AG04449 (cell line): ENCODE measurements around the gene SERF2.
"Not testable (repeated sequence)": the region's sequence is repeated elsewhere in the genome, so short reads cannot be mapped to it uniquely, and the experiment has no call there.

ENCODE experiments used
- CTCF ChIA-PET: fragments of 350-600 bp; formaldehyde crosslinking; extraction: SDS; loops from one replicate; lab custom pipeline; 2021; ENCODE audit warnings: antibody characterized with exemption; lab: Yijun Ruan, JAX
- POLR2A ChIA-PET: fragments of 400-600, 350-600 bp; formaldehyde crosslinking; extraction: SDS; loops from one replicate; lab custom pipeline; 2020; ENCODE audit warnings: antibody characterized with exemption, inconsistent platforms; lab: Yijun Ruan, JAX
- DNase-seq: peaks from one replicate; pipeline ENCODE4 v3.0.0-alpha.2; 2010; ENCODE audit warnings: low read depth, low spot score
- H3K4me3 ChIP-seq: 2 replicates; pipeline ENCODE4 v1.5.1; 2011; ENCODE audit warnings: low read depth, mild to moderate bottlenecking, control low read depth, low read length
- TF ChIP-seq, protein P1 (sequence below): IDR thresholded peaks from one replicate; pipeline ENCODE4 v1.5.1; 2011; ENCODE audit warnings: mild to moderate bottlenecking, moderate library complexity, low read length, control low read depth, inconsistent platforms; ENCODE audit not compliant: insufficient read depth; ENCODE audit errors: missing control alignments

The SERF2 gene

DNA sequence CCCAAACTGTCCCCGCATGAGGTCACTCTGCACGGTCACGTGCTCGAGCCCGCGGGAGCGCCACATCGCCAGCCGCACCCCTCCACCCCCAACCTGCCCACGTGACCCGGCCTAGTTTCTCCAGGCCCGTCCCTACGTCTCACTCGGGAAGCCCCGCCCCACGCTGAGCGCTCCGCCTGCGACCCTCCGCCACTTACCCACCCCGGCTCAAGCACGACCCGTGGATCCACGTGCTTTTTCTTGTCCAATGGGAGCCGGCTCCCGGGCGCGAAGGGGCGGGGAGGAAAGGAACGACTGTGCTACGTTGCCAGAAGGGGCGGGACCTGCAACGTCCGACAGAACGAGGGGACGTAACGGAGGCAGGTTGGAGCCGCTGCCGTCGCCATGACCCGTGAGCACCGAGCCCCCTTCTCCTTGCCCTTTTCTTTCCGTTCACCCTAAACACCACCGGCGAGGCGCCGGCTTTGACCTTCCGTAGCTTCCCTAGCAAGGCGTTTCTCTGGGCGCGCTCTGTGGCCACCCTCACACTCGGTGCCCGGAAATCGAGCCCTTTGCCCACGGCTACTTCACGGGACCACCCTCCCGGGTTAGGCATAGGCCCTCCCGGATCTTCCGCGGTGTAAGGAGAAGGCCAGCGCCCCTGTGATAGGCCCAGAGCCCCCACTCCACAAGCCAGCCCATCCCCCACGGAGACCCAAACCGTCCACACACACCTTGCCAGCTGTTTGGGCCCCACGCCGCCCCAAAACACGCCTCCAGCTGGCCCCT is at the start of gene SERF2:
SERF2 (plus strand) TSS at position 328 of the 768 bp plus-strand sequence; CDS start at position 385, 57 bp downstream.
- ChIA-PET CTCF (interaction anchor here (1.2 to 4.1 kb wide), 4 partner anchors 11 to 21 kb away, joined by 3 to 20 read pairs (median 12); partner anchors contain the start of gene ELL3), POLR2A (interaction anchor here (0.6 to 1.1 kb wide), 3 partner anchors 8 to 1690 kb away, joined by 3 to 5 read pairs (median 4); partner anchors contain the start of genes HYPK and MFAP1)
- TF ChIP-seq, protein P1, sequence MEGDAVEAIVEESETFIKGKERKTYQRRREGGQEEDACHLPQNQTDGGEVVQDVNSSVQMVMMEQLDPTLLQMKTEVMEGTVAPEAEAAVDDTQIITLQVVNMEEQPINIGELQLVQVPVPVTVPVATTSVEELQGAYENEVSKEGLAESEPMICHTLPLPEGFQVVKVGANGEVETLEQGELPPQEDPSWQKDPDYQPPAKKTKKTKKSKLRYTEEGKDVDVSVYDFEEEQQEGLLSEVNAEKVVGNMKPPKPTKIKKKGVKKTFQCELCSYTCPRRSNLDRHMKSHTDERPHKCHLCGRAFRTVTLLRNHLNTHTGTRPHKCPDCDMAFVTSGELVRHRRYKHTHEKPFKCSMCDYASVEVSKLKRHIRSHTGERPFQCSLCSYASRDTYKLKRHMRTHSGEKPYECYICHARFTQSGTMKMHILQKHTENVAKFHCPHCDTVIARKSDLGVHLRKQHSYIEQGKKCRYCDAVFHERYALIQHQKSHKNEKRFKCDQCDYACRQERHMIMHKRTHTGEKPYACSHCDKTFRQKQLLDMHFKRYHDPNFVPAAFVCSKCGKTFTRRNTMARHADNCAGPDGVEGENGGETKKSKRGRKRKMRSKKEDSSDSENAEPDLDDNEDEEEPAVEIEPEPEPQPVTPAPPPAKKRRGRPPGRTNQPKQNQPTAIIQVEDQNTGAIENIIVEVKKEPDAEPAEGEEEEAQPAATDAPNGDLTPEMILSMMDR = no peak
- peak within 1 kb of the TSS; percentile 100 for H3K4me3 ChIP-seq
- peak; percentile 96 for DNase-seq

DNA sequence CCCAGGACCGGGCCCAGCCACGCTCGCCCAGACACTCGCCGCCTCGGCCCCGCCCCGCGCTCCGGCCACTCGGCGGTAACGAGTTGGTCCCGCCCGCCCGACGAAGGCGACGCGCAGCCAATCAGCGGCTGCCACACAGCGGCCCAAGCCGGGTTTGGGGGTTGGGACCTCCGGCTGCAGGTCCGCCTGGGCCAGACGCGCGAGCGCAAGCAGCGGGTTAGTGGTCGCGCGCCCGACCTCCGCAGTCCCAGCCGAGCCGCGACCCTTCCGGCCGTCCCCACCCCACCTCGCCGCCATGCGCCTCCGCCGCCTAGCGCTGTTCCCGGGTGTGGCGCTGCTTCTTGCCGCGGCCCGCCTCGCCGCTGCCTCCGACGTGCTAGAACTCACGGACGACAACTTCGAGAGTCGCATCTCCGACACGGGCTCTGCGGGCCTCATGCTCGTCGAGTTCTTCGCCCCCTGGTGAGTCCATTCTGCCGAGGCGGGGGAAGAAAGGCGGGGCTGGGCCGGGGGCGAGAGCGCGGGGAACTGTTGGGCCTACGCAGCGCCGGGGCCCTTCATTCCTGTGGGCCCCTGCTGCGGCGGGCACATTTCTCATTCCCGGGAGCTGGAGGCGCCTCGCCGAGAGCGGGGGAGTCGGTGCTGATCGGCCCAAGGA is 45.7 kb upstream of the SERF2 start, which contains the start of gene PDIA3:
PDIA3 (plus strand) TSS at position 194 of the 658 bp plus-strand sequence; CDS start at position 296, 102 bp downstream.
- DNase-seq, POLR2A ChIA-PET, CTCF ChIA-PET: not testable (repeated sequence)
- peak within 1 kb of the TSS; percentile 74 for H3K4me3 ChIP-seq

DNA sequence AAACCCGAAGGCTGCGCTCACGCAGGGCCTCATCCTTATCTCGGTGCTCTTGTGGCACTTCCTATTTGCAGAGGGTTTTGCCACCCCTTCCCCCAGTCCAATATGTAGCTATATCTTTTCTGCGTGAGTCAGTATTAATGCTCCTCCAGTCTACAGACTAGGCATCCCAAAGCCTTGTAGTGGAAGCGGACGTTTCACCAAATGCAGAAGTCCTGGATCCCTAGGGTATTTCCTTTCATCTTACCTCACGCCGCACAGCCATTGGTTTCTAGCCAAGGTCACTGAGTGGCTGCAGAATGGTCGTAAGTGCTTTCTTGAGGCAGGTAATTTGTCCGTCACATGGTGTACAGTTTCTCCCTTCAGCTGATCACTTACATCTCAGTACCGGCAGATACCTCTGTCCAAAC is 45.2 kb upstream of the SERF2 start:
- DNase-seq = not testable (repeated sequence)
- ChIA-PET CTCF (interaction anchor here (1.0 kb wide), 1 partner anchor 23 kb away, joined by 3 read pairs; no protein-coding TSS in a partner anchor), POLR2A (interaction anchor here (0.9 kb wide), 1 partner anchor 25 kb away, joined by 3 read pairs; no protein-coding TSS in a partner anchor)
- H3K4me3 ChIP-seq = peak overlapping the region; percentile 74

DNA sequence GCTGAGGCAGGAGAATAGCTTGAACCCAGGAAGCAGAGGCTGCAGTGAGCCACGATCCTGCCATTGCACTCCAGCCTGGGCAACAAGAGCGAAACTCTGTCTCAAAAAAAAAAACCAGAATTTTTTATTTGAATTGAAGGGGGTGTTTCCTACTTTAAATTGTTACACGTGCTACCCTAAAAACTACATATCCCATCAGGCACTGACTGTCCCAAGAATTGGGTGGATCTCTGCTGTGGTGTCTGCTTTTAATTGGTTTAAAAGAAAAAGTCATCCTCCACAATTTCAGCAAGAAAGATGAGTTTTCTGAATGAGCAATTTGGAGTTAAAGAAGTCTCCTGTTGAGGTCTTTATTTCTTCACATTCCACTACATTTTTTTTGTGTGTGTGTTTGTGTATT is 43.7 kb upstream of the SERF2 start:
- DNase-seq = no peak
- POLR2A ChIA-PET = interaction anchor here (0.7 kb wide), 1 partner anchor 226 kb away, joined by 3 read pairs; no protein-coding TSS in a partner anchor
- TF ChIP-seq, protein P1 = no peak
- H3K4me3 ChIP-seq = peak overlapping the region; percentile 74
- CTCF ChIA-PET = no interaction called here

DNA sequence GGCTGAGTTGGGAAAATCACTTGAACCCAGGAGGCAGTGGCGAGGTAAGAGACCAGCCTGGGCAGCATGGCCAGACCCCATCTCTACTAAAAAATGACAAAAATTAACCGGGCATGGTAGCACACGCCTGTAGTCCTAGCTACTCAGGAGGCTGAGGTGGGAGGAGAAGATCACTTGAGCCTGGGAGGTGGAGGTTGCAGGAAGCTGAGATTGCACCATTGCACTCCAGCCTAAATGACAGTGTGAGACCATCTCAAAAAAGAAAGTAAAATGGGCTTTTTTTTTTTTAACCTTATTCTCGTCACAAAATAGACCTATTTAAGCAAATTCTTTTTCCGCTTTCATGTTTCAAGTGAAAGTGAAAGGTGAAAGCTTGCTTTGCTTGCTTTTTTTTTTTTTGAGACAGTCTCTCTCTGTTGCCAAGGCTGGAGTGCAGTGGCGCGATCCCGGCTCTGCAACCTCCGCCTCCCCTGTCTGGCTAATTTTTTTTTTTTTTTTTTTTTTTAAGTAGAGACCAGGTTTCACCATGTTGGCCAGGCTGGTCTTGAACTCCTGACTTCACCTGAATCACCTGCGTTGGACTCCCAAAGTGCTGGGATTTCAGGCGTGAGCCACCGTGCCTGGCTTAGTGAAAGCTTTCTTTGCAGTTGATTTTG is 42.3 kb upstream of the SERF2 start:
- no peak for DNase-seq
- POLR2A ChIA-PET = no interaction called here
- CTCF ChIA-PET = interaction anchor here (1.9 kb wide), 1 partner anchor 20 kb away, joined by 15 read pairs; no protein-coding TSS in a partner anchor
- H3K4me3 ChIP-seq = no peak overlapping the region
- TF ChIP-seq, protein P1 = no peak

DNA sequence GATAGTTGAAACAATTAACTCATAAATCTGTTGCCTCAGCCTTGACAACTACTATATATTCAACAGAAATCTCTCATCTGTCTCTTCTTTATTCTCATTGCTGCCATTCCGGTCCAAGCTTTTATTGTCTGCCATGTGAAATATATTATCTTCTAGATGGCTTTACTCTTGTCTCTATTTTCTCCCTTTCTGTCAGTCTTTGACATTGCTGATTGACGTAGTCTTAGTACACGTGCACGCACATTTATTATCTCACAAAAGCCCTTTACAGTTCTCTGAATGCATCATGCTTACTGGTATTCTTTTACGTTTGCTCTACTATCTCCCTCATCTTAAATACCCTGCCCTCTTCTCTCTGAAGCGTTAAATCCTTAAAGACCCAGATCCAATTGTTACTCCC is 40.2 kb upstream of the SERF2 start:
- TF ChIP-seq, protein P1 = no peak
- DNase-seq = no peak
- no peak overlapping the region for H3K4me3 ChIP-seq
- ChIA-PET POLR2A (no interaction called here), CTCF (interaction anchor here (1.9 to 9.5 kb wide), 2 partner anchors 18 kb away, joined by 15 to 73 read pairs; no protein-coding TSS in a partner anchor)

DNA sequence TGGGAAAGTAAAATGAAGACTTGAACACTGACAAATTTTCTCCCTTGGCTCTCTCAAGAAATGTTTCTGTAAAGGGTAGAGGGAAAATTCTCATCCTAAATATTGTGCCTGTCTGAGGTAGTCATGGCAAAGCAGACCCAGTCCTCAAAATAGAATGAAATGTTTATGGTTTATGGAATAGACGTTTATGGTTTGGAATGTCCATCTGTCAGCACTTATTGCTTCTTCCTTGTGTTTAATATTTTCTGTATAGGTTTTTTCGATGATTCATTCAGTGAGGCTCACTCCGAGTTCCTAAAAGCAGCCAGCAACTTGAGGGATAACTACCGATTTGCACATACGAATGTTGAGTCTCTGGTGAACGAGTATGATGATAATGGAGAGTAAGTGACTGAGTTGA is 29.3 kb upstream of the SERF2 start:
- POLR2A ChIA-PET = no interaction called here
- DNase-seq = no peak
- CTCF ChIA-PET = interaction anchor here (1.5 kb wide), 1 partner anchor 14 kb away, joined by 5 read pairs; the partner anchor contains the start of gene ELL3
- TF ChIP-seq, protein P1 = no peak
- H3K4me3 ChIP-seq = no peak overlapping the region
